K562 (cell line): ENCODE results near the gene ATRNL1.

Source experiments
- EHMT2 ChIP-seq: fragments of 450-650 bp; IDR thresholded peaks from 2 replicates; pipeline ENCODE4 v1.6.1; 2018; ENCODE audit warnings: antibody characterized with exemption
- EP300 ChIP-seq: IDR thresholded peaks from 2 replicates; pipeline ENCODE4 v1.6.1; 2012; ENCODE audit warnings: low read length, improper control_type of control experiment
- FOXK2 ChIP-seq, 2 experiments: fragments of 450-650 bp; IDR thresholded peaks in 1 of 2; conservative IDR thresholded peaks in 1 of 2; 2 replicates each; pipeline ENCODE4 v1.6.1; 2016; ENCODE audit warnings: low read depth in 2 of 2, mild to moderate bottlenecking in 1 of 2
- KLF10 ChIP-seq: fragments of 250-450 bp; sonication (Bioruptor Pico); IDR thresholded peaks from 2 replicates; pipeline ENCODE4 v1.6.1; 2021; ENCODE audit warnings: matching md5 sums
- TCF3 ChIP-seq: sonication (generic); formaldehyde crosslinking; IDR thresholded peaks from 2 replicates; pipeline ENCODE4 v1.4.0; 2020; ENCODE audit warnings: mild to moderate bottlenecking, missing genetic modification reagents
- TF ChIP-seq, protein P1 (sequence below), 3 experiments: IDR thresholded peaks in 2 of 3; conservative IDR thresholded peaks in 1 of 3; 2 replicates each; pipeline ENCODE4 v1.5.1; 2011 to 2012; ENCODE audit warnings: low read length in 3 of 3, mild to moderate bottlenecking in 3 of 3, control low read depth in 2 of 3, improper control_type of control experiment in 1 of 3, inconsistent platforms in 1 of 3, low read depth in 1 of 3, mixed read lengths in 1 of 3, moderate library complexity in 1 of 3; ENCODE audit not compliant: insufficient read depth in 2 of 3
- TF ChIP-seq, protein P2 (sequence below): fragments of 450-650 bp; conservative IDR thresholded peaks from 2 replicates; pipeline ENCODE4 v1.6.1; 2016; ENCODE audit warnings: missing genetic modification characterization, low read depth, mild to moderate bottlenecking, missing compliant biosample characterization, moderate library complexity
- TF ChIP-seq, protein P3 (sequence below): sonication (generic); formaldehyde crosslinking; IDR thresholded peaks from 2 replicates; pipeline ENCODE4 v1.9.0; 2022; ENCODE audit warnings: mild to moderate bottlenecking, missing genetic modification reagents

DNA sequence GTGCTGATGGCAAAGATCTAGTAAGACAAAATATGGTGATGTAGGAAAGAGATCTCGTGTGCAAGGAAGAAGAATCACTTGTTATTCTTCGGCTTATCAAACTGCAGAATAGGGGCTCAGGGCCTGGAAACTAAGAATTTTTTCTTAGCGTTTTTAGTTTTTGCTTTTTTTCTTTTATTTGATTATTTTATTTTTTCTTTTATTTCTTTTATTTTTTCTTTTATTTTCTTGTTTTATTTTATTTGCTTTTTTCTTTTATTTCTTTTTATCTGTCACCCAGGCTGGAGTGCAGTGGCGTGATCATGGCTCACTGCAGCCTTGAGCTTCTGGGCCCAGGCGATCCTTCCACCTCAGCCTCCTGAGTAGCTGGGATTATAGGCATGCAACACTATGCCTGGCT is 70.0 kb downstream of the ATRNL1 start:
- TF ChIP-seq EP300 (no peak), KLF10 (CRISPR knock-in tag) (no peak), EHMT2 (no peak), FOXK2 (conservative IDR thresholded peaks at IDR 0.05 in 1 of 2, IDR thresholded peaks at IDR 0.05 in 1 of 2; ENCODE audit: low read depth in 2 of 2) (no peak), TCF3 (CRISPR knock-in tag) (no peak)
- TF ChIP-seq, protein P1, sequence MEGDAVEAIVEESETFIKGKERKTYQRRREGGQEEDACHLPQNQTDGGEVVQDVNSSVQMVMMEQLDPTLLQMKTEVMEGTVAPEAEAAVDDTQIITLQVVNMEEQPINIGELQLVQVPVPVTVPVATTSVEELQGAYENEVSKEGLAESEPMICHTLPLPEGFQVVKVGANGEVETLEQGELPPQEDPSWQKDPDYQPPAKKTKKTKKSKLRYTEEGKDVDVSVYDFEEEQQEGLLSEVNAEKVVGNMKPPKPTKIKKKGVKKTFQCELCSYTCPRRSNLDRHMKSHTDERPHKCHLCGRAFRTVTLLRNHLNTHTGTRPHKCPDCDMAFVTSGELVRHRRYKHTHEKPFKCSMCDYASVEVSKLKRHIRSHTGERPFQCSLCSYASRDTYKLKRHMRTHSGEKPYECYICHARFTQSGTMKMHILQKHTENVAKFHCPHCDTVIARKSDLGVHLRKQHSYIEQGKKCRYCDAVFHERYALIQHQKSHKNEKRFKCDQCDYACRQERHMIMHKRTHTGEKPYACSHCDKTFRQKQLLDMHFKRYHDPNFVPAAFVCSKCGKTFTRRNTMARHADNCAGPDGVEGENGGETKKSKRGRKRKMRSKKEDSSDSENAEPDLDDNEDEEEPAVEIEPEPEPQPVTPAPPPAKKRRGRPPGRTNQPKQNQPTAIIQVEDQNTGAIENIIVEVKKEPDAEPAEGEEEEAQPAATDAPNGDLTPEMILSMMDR (IDR thresholded peaks at IDR 0.05 in 2 of 3, conservative IDR thresholded peaks at IDR 0.05 in 1 of 3; ENCODE audit: insufficient read depth in 2 of 3, low read depth in 1 of 3, low read length in 3 of 3): no peak
- TF ChIP-seq, protein P2, sequence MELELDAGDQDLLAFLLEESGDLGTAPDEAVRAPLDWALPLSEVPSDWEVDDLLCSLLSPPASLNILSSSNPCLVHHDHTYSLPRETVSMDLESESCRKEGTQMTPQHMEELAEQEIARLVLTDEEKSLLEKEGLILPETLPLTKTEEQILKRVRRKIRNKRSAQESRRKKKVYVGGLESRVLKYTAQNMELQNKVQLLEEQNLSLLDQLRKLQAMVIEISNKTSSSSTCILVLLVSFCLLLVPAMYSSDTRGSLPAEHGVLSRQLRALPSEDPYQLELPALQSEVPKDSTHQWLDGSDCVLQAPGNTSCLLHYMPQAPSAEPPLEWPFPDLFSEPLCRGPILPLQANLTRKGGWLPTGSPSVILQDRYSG (tag): no peak
- TF ChIP-seq, protein P3, sequence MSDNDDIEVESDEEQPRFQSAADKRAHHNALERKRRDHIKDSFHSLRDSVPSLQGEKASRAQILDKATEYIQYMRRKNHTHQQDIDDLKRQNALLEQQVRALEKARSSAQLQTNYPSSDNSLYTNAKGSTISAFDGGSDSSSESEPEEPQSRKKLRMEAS (CRISPR knock-in tag): no peak
